HEK293 (cell line): ENCODE measurements around the gene PLD4.

ENCODE experiments used
- CTCF ChIA-PET: fragments of 350-600 bp; formaldehyde crosslinking; extraction: SDS; loops from one replicate; lab custom pipeline; 2021; ENCODE audit warnings: antibody characterized with exemption; lab: Yijun Ruan, JAX
- POLR2A ChIA-PET: fragments of 300-600 bp; formaldehyde crosslinking; extraction: SDS; loops from one replicate; lab custom pipeline; 2020; ENCODE audit warnings: antibody characterized with exemption, inconsistent platforms; lab: Yijun Ruan, JAX
- H3K27ac ChIP-seq: fragments of 200-500 bp; sonication (Bioruptor generic); 2 replicates; pipeline ENCODE4 v1.5.1; 2014; ENCODE audit warnings: low read depth, low read length, control low read depth, inconsistent platforms; ENCODE audit errors: extremely low read depth
- H3K36me3 ChIP-seq, 2 experiments: fragments of 200-500 bp in 1 of 2; sonication (Bioruptor generic) in 1 of 2; 1 replicate in 1 of 2; 2 replicates in 1 of 2; pipeline ENCODE4 v1.5.1; 2014 to 2017; ENCODE audit warnings: inconsistent platforms in 2 of 2, low read length in 2 of 2; ENCODE audit not compliant: control insufficient read depth in 2 of 2, insufficient read depth in 1 of 2
- H3K4me1 ChIP-seq: fragments of 200-500 bp; sonication (Bioruptor generic); 2 replicates; pipeline ENCODE4 v1.5.1; 2014; ENCODE audit warnings: mild to moderate bottlenecking, low read length, inconsistent platforms; ENCODE audit not compliant: control insufficient read depth, insufficient read depth
- H3K4me3 ChIP-seq: 2 replicates; pipeline ENCODE4 v1.5.1; 2011; ENCODE audit warnings: low read depth, mild to moderate bottlenecking, control low read depth, low read length, moderate library complexity
- H3K9me3 ChIP-seq: fragments of 200-500 bp; sonication (Bioruptor generic); 2 replicates; pipeline ENCODE4 v1.5.1; 2014; ENCODE audit warnings: low read depth, low read length, inconsistent platforms; ENCODE audit not compliant: control insufficient read depth, insufficient read depth
- GLIS1 ChIP-seq: fragments of 450-650 bp; formaldehyde crosslinking; IDR thresholded peaks from 2 replicates; pipeline ENCODE4 v1.5.1; 2016; ENCODE audit warnings: missing biosample characterization, missing genetic modification characterization
- MZF1 ChIP-seq: fragments of 450-650 bp; formaldehyde crosslinking; IDR thresholded peaks from 2 replicates; pipeline ENCODE4 v1.5.1; 2017; ENCODE audit warnings: missing biosample characterization, missing genetic modification characterization, borderline replicate concordance
- OVOL3 ChIP-seq: fragments of 450-650 bp; formaldehyde crosslinking; IDR thresholded peaks from 2 replicates; pipeline ENCODE4 v1.5.1; 2016; ENCODE audit warnings: missing biosample characterization, missing genetic modification characterization
- PBX3 ChIP-seq: sonication (generic); formaldehyde crosslinking; IDR thresholded peaks from 2 replicates; pipeline ENCODE4 v1.8.1; 2022; ENCODE audit warnings: mild to moderate bottlenecking, moderate library complexity, missing genetic modification reagents
- PRDM4 ChIP-seq: fragments of 450-650 bp; formaldehyde crosslinking; IDR thresholded peaks from 2 replicates; pipeline ENCODE4 v1.5.1; 2017; ENCODE audit warnings: missing biosample characterization, missing genetic modification characterization
- REPIN1 ChIP-seq: fragments of 450-650 bp; formaldehyde crosslinking; IDR thresholded peaks from 2 replicates; pipeline ENCODE4 v1.5.1; 2017; ENCODE audit warnings: missing biosample characterization, missing genetic modification characterization, low read depth
- SCRT2 ChIP-seq: fragments of 450-650 bp; formaldehyde crosslinking; IDR thresholded peaks from 2 replicates; pipeline ENCODE4 v1.5.1; 2016; ENCODE audit warnings: missing biosample characterization, missing genetic modification characterization
- YY1 ChIP-seq: fragments of 450-650 bp; formaldehyde crosslinking; IDR thresholded peaks from 2 replicates; pipeline ENCODE4 v1.5.1; 2018; ENCODE audit warnings: missing biosample characterization, missing genetic modification characterization
- ZBTB1 ChIP-seq: fragments of 450-650 bp; formaldehyde crosslinking; IDR thresholded peaks from 2 replicates; pipeline ENCODE4 v1.5.1; 2016; ENCODE audit warnings: missing biosample characterization, missing genetic modification characterization
- ZBTB17 ChIP-seq: fragments of 450-650 bp; formaldehyde crosslinking; IDR thresholded peaks from 2 replicates; pipeline ENCODE4 v1.5.1; 2016; ENCODE audit warnings: missing biosample characterization, missing genetic modification characterization
- ZBTB20 ChIP-seq: fragments of 450-650 bp; formaldehyde crosslinking; IDR thresholded peaks from 2 replicates; pipeline ENCODE4 v1.5.1; 2016; ENCODE audit warnings: missing biosample characterization, missing genetic modification characterization
- ZNF121 ChIP-seq: fragments of 450-650 bp; formaldehyde crosslinking; IDR thresholded peaks from 2 replicates; pipeline ENCODE4 v1.5.1; 2016; ENCODE audit warnings: missing biosample characterization, missing genetic modification characterization
- ZNF146 ChIP-seq: fragments of 450-650 bp; formaldehyde crosslinking; IDR thresholded peaks from 2 replicates; pipeline ENCODE4 v1.5.1; 2016; ENCODE audit warnings: missing biosample characterization, missing genetic modification characterization
- ZNF169 ChIP-seq: fragments of 450-650 bp; formaldehyde crosslinking; IDR thresholded peaks from 2 replicates; pipeline ENCODE4 v1.5.1; 2016; ENCODE audit warnings: missing biosample characterization, missing genetic modification characterization
- ZNF18 ChIP-seq: fragments of 450-650 bp; formaldehyde crosslinking; IDR thresholded peaks from 2 replicates; pipeline ENCODE4 v1.5.1; 2016; ENCODE audit warnings: missing biosample characterization, missing genetic modification characterization
- ZNF433 ChIP-seq: fragments of 450-650 bp; formaldehyde crosslinking; IDR thresholded peaks from 2 replicates; pipeline ENCODE4 v1.5.1; 2016; ENCODE audit warnings: missing biosample characterization, missing genetic modification characterization, low read depth
- ZNF501 ChIP-seq: fragments of 450-650 bp; formaldehyde crosslinking; IDR thresholded peaks from 2 replicates; pipeline ENCODE4 v1.5.1; 2016; ENCODE audit warnings: missing biosample characterization, missing genetic modification characterization
- ZNF555 ChIP-seq: fragments of 450-650 bp; formaldehyde crosslinking; conservative IDR thresholded peaks from 2 replicates; pipeline ENCODE4 v1.5.1; 2017; ENCODE audit warnings: missing biosample characterization, mild to moderate bottlenecking, missing genetic modification characterization, inconsistent platforms
- ZNF610 ChIP-seq: fragments of 450-650 bp; formaldehyde crosslinking; IDR thresholded peaks from 2 replicates; pipeline ENCODE4 v1.5.1; 2016; ENCODE audit warnings: missing biosample characterization, missing genetic modification characterization, borderline replicate concordance
- ZNF704 ChIP-seq: fragments of 450-650 bp; formaldehyde crosslinking; IDR thresholded peaks from 2 replicates; pipeline ENCODE4 v1.5.1; 2016; ENCODE audit warnings: missing biosample characterization, missing genetic modification characterization
- ZSCAN16 ChIP-seq: fragments of 450-650 bp; formaldehyde crosslinking; IDR thresholded peaks from 2 replicates; pipeline ENCODE4 v1.5.1; 2016; ENCODE audit warnings: missing biosample characterization, missing genetic modification characterization
- ZSCAN30 ChIP-seq: fragments of 450-650 bp; IDR thresholded peaks from 2 replicates; pipeline ENCODE4 v1.5.1; 2018; ENCODE audit warnings: missing biosample characterization, mild to moderate bottlenecking, missing genetic modification characterization, moderate library complexity

The PLD4 gene

GRCh38 chr14:104897330-104898194 is 27.1 kb upstream of the PLD4 start (continued):
- TF ChIP-seq PBX3 (CRISPR knock-in tag) (no peak), ZNF146 (tag by site-specific recombination) (no peak)

GRCh38 chr14:104898195-104898558 is 26.5 kb upstream of the PLD4 start:
- Histone ChIP-seq H3K4me1 (peaks cover 7% of the 10 kb centered on the region), H3K27ac (no peak overlapping the region)
- ChIA-PET CTCF (interaction anchor here (0.6 kb wide), 1 partner anchor 233 kb away, joined by 3 read pairs; no protein-coding TSS in a partner anchor), POLR2A (interaction anchor here (0.5 kb wide), 1 partner anchor 210 kb away, joined by 3 read pairs; no protein-coding TSS in a partner anchor)
- TF ChIP-seq ZNF555, result no peak
- TF ChIP-seq ZBTB20 (tag by site-specific recombination), result no peak
- TF ChIP-seq PRDM4 (tag by site-specific recombination), result no peak
- no peak for TF ChIP-seq ZNF18 (tag by site-specific recombination)
- TF ChIP-seq GLIS1 (tag by site-specific recombination), result no peak
- no peak for TF ChIP-seq ZNF704 (tag by site-specific recombination)
- TF ChIP-seq YY1 (tag by site-specific recombination), result no peak
- no peak for TF ChIP-seq ZBTB17 (tag by site-specific recombination)
- TF ChIP-seq ZBTB1, result no peak
- TF ChIP-seq REPIN1 (tag by site-specific recombination), result no peak
- TF ChIP-seq SCRT2 (tag by site-specific recombination), result no peak
- no peak for TF ChIP-seq MZF1 (tag by site-specific recombination)
- no peak for TF ChIP-seq ZSCAN30 (tag by site-specific recombination)
- TF ChIP-seq OVOL3 (tag by site-specific recombination), result no peak
- no peak for TF ChIP-seq ZNF501 (tag by site-specific recombination)
- TF ChIP-seq ZSCAN16 (tag by site-specific recombination), result no peak
- no peak for TF ChIP-seq ZNF169
- TF ChIP-seq ZNF433 (tag by site-specific recombination), result no peak
- TF ChIP-seq ZNF610 (tag by site-specific recombination), result no peak
- TF ChIP-seq ZNF121, result no peak
- TF ChIP-seq, all 188 proteins: peak for 0
- H3K4me3 ChIP-seq, result no peak overlapping the region
- no peaks in the 10 kb centered on the region for H3K9me3 ChIP-seq
- peaks cover 0 to 15% of the 10 kb centered on the region in 2 experiments; a peak in 1 of 3 replicates for H3K36me3 ChIP-seq
